HG02870 (cell line): Measurements from ENCODE around the gene POLK.
A peak's percentile ranks its signal among the peaks of the same experiment; 100 is the strongest.
"Not testable (repeated sequence)": the region's sequence is repeated elsewhere in the genome, so short reads cannot be mapped to it uniquely, and the experiment has no call there.

Experiments
- ATAC-seq: cut with Tn5 transposase; IDR thresholded peaks from one replicate; pipeline ENCODE4 v1.9.1; 2021; ENCODE audit warnings: mild to moderate bottlenecking, moderate library complexity; ENCODE audit not compliant: unreplicated experiment

Gene POLK

GRCh38 chr5:75510417-75510835 lies 1.3 kb upstream of the POLK start:
- no peak for ATAC-seq

DNA sequence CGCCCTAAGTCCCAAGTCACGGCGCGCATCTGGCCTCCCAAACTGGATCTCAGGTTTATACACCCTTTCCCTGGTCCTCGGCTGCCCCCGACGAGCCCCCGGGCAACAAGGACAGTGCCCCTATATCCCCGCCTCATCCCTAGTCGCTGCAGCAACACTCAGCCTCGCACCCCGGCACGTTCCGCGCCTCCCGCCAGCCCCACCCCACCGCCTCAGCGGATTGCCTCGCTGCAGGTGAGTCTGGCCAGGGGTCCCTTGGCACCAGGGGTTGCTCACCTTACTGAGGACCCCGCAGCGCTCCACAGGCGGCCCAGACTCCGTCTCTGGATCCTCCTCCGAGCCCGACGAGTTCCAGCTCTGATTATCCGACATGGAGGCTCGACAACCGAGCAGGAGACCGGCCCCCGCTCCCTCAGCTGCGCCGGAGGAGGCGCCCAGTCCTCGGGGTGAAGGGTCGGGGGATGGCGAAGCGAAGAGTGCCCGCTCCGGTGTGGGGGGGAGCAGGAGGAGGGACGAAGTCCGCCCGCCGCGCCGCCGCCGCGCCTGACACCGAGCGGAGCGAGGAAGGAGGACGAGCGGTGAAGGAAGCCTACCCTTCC lies 756 bp upstream of the POLK start:
- ATAC-seq, result peak; percentile 23

GRCh38 chr5:75512383-75513074 lies 838 bp downstream of the POLK start:
- no peak for ATAC-seq

GRCh38 chr5:75513841-75514240 lies 2.1 kb downstream of the POLK start:
- ATAC-seq, result no peak

DNA sequence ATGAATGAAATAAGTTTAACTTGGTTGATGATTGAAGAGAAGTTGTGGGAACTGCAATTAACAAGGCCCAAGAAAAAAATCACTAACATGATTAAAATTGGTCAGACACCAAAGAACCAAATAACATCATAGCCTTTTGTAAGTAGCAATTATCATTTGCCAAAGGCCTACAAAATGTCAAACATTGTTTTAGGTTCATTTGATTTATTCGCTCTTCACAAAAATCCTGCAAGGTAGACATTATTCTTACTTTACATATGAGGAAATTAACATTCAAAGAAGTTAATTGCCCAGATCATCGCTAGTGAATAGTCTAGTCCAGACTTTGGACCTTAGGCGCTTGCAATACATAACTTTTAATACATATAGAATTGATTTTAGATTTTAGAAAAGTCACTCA lies 2.6 kb downstream of the POLK start:
- ATAC-seq, result no peak

DNA sequence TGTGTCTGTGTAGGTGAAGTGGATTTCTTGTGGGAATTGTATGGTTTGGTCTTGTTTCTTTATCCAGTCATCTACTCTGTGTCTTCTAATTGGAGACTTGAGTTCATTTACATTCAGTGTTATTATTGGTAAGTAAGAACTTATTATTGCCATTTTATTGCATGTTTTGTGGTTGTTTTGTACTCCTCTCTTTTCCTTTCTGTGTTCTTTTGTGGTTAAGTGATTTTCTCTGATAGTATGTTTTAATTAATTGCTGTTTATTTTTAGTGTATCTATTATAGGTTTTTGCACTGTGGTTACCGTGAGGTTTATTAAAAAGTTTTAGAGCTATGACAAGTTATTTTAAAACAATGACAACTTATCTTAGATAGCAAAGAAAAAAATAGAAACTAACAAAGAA lies 8.1 kb downstream of the POLK start:
- ATAC-seq, result no peak

- ATAC-seq, result no peak
These were observed 9.5 kb downstream of the POLK start for GRCh38 chr5:75521195-75521594.

DNA sequence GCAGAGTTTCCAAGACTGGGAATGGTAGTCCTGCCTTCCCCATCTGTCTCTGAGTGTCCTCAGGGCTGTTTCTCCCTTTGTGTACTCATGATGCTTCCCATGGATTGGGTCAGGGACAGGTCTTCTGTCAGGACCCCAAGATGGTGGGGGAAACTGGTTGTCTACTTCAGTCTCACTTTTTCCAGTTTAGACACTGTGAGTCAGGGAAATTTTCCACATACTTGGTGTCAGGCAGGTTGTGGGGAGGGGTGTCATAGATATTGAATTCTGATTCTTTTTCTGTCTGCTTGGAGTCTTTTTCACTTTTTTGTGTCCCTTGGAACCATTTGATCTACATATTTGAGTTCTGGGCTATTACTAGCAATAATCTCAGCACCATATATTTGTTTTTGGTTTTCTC lies 10.3 kb downstream of the POLK start:
- no peak for ATAC-seq

DNA sequence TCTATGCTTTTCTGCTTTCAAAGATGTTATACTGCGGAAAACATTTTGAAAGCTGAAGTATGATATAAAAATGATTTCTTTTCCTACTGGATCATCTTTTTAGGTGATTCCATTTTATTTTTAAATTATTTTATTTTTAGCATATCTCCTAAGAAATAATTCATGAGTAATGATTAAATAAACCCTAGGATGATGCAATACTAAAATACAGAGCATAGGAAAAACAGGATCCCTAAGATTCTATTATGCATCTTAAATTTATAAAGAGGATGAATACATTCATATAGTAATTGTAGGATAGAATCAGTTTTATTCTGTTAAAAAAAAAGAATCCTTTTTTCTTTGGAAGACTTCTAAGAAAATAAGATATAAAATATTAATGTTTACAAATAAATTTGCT lies 10.9 kb downstream of the POLK start:
- no peak for ATAC-seq

- no peak for ATAC-seq
These were observed 11.6 kb downstream of the POLK start for GRCh38 chr5:75523275-75523674.

GRCh38 chr5:75524071-75524470 lies 12.4 kb downstream of the POLK start:
- peak; percentile 96 for ATAC-seq

GRCh38 chr5:75524591-75524990 lies 12.9 kb downstream of the POLK start:
- no peak for ATAC-seq

- ATAC-seq, result no peak
These were observed 13.7 kb downstream of the POLK start for GRCh38 chr5:75525344-75525743.

GRCh38 chr5:75526070-75526469 lies 14.4 kb downstream of the POLK start:
- ATAC-seq, result no peak

GRCh38 chr5:75529185-75529584 lies 17.5 kb downstream of the POLK start:
- no peak for ATAC-seq

DNA sequence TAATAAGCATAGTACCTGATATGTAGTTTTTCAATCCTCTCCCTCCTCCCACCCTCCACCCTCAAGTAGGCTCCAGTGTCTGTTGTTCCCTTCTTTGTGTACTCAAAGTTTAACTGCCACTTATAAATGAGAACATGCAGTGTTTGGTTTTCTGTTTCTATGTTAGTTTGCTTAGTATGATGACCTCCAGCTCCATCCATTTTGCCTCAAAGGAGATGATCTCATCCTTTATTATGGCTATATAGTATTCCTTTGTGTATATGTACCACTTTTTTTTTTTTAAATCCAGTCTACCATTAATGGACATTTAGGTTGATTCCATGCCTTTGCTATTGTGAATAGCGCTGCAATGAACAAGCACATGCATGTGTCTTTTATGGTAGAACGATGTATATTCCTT lies 20.5 kb downstream of the POLK start:
- no peak for ATAC-seq

GRCh38 chr5:75533716-75534115 lies 22.0 kb downstream of the POLK start:
- not testable (repeated sequence) for ATAC-seq

- no peak for ATAC-seq
These were observed 23.0 kb downstream of the POLK start for GRCh38 chr5:75534734-75535133.

GRCh38 chr5:75536147-75536546 lies 24.5 kb downstream of the POLK start:
- ATAC-seq, result no peak

GRCh38 chr5:75536694-75537360 lies 25.1 kb downstream of the POLK start:
- no peak for ATAC-seq

GRCh38 chr5:75538211-75538610 lies 26.5 kb downstream of the POLK start:
- no peak for ATAC-seq

DNA sequence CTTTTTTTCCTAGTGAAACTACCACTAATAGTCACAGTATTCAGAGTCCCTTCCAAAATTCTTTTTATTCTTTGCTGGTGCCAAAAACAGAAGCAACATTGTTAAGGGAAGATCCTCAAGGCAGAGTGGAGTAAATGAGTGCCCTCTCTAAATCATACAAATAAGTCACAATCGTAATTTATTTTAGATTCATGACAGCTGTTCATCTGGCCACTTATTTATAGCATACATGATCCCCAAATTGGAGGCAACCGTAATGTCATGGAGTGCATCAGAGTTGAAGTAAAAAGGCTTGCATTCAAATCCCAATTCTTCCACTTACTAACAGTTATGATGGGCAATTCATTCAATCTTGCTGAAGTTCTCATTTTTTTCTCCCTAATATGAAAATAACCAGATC lies 33.4 kb downstream of the POLK start:
- no peak for ATAC-seq
